K562 (cell line): ENCODE measurements around the gene INPP5K. TPM values are rescaled to one million over a fixed set of nuclear protein-coding genes. Genes with fewer than 3 reads are reported as not detected.

Experiments used
- CBFA2T3 ChIP-seq: fragments of 450-650 bp; IDR thresholded peaks from 2 replicates; pipeline ENCODE4 v1.6.1; 2017
- CBX1 ChIP-seq: sonication (generic); IDR thresholded peaks from 2 replicates; pipeline ENCODE4 v1.6.1; 2016; ENCODE audit warnings: antibody characterized with exemption, low read depth, mild to moderate bottlenecking
- CBX8 ChIP-seq: fragments of 200-600 bp; sonication (generic); IDR thresholded peaks from 2 replicates; pipeline ENCODE4 v1.6.1; 2012; ENCODE audit warnings: borderline replicate concordance, mixed run types, low read depth, mild to moderate bottlenecking, moderate library complexity, mixed read lengths, low read length, control low read depth, inconsistent platforms; ENCODE audit not compliant: poor library complexity, severe bottlenecking; ENCODE audit errors: extremely low read depth
- CTBP1 ChIP-seq: fragments of 450-650 bp; IDR thresholded peaks from 2 replicates; pipeline ENCODE4 v1.6.1; 2016; ENCODE audit warnings: borderline replicate concordance
- GABPA ChIP-seq: fragments of 200-800 bp; sonication (Bioruptor generic); conservative IDR thresholded peaks from 2 replicates; pipeline ENCODE4 v1.6.1; 2016; ENCODE audit warnings: low read depth, missing genetic modification characterization, missing compliant biosample characterization
- HMGN3 ChIP-seq: IDR thresholded peaks from 2 replicates; pipeline ENCODE4 v1.6.1; 2011; ENCODE audit warnings: borderline replicate concordance, low read depth, mild to moderate bottlenecking, mixed read lengths, low read length; ENCODE audit not compliant: insufficient read length; ENCODE audit errors: extremely low read depth
- KHSRP ChIP-seq: fragments of 450-650 bp; IDR thresholded peaks from 2 replicates; pipeline ENCODE4 v1.6.1; 2017
- MYC ChIP-seq, 2 experiments: fragments of 250-450 bp in 1 of 2; sonication (Bioruptor Pico) in 1 of 2; IDR thresholded peaks; 2 replicates each; pipeline versions ENCODE4 v1.5.1 to v1.6.1; 2012 to 2021; ENCODE audit warnings: low read depth in 2 of 2, borderline replicate concordance in 1 of 2, improper control_type of control experiment in 1 of 2, low read length in 1 of 2, mild to moderate bottlenecking in 1 of 2, moderate library complexity in 1 of 2
- PHF20 ChIP-seq: fragments of 450-650 bp; IDR thresholded peaks from 2 replicates; pipeline ENCODE4 v1.6.1; 2018; ENCODE audit not compliant: partially characterized antibody
- PRMT5 ChIP-seq: sonication (generic); formaldehyde crosslinking; IDR thresholded peaks from 2 replicates; pipeline ENCODE4 v1.5.0; 2020; ENCODE audit warnings: missing genetic modification reagents
- TCF3 ChIP-seq: sonication (generic); formaldehyde crosslinking; IDR thresholded peaks from 2 replicates; pipeline ENCODE4 v1.4.0; 2020; ENCODE audit warnings: mild to moderate bottlenecking, missing genetic modification reagents
- TOE1 ChIP-seq, 2 experiments: fragments of 450-650 bp in 1 of 2; sonication (generic) in 1 of 2; formaldehyde crosslinking in 1 of 2; IDR thresholded peaks; 2 replicates each; pipeline versions ENCODE4 v1.7.1 to v1.8.0; 2016 to 2022; ENCODE audit warnings: borderline replicate concordance in 2 of 2, mild to moderate bottlenecking in 2 of 2, antibody characterized with exemption in 1 of 2, inconsistent platforms in 1 of 2, low read depth in 1 of 2, missing genetic modification reagents in 1 of 2, moderate library complexity in 1 of 2
- YY1 ChIP-seq, 3 experiments: IDR thresholded peaks; 2 replicates each; pipeline ENCODE4 v1.6.1; 2011; ENCODE audit warnings: low read length in 2 of 3, mild to moderate bottlenecking in 2 of 3, moderate library complexity in 2 of 3, borderline replicate concordance in 1 of 3, control low read depth in 1 of 3, low read depth in 1 of 3; ENCODE audit not compliant: insufficient read depth in 3 of 3, insufficient replicate concordance in 2 of 3, control insufficient read depth in 1 of 3, insufficient read length in 1 of 3; ENCODE audit errors: extremely low read depth in 1 of 3
- ZNF133 ChIP-seq: fragments of 250-450 bp; sonication (Bioruptor Pico); IDR thresholded peaks from 2 replicates; pipeline ENCODE4 v1.4.0; 2020; ENCODE audit warnings: mild to moderate bottlenecking
- ZNF212 ChIP-seq: fragments of 450-650 bp; formaldehyde crosslinking; IDR thresholded peaks from 2 replicates; pipeline ENCODE4 v1.4.0; 2020; ENCODE audit warnings: mild to moderate bottlenecking
- polyA plus RNA-seq, 8 experiments: library from polyadenylated mRNA; depleted of rRNA in 4 of 8; stranded (reverse) in 5 of 8; unstranded in 3 of 8; fragments of >200 nt; fragmentation: Nextera tagmentation in 2 of 8; fragmentation: Illumina TruSeq in 1 of 8; extraction: Ambion mirVana in 2 of 8; extraction: Trizol in 1 of 8; gene quantifications; 2 replicates each; pipeline versions ENCODE4 v1.2.1 to v1.2.3, GENCODE V29; 2011 to 2014; ENCODE audit warnings: inconsistent platforms in 1 of 8, missing spikeins in 1 of 8
- total RNA-seq, 7 experiments: library from RNA; depleted of rRNA in 6 of 7; stranded (reverse); fragments of >200 nt in 6 of 7; fragmentation: Illumina TruSeq in 2 of 7; extraction: Trizol in 2 of 7; gene quantifications; 2 replicates each; pipeline versions ENCODE4 v1.2.1 to v1.2.3, GENCODE V29; 2011 to 2021; ENCODE audit warnings: low replicate concordance in 1 of 7
- TF ChIP-seq, protein P1 (sequence below), 2 experiments: IDR thresholded peaks; 2 replicates each; pipeline ENCODE4 v1.6.1; 2012; ENCODE audit warnings: improper control_type of control experiment in 2 of 2, low read depth in 2 of 2, low read length in 2 of 2, borderline replicate concordance in 1 of 2
- TF ChIP-seq, protein P2 (sequence below): fragments of 450-650 bp; IDR thresholded peaks from 2 replicates; pipeline ENCODE4 v1.6.1; 2016; ENCODE audit warnings: low read depth, mild to moderate bottlenecking, moderate library complexity
- TF ChIP-seq, protein P3 (sequence below): fragments of 250-450 bp; sonication (Bioruptor Pico); IDR thresholded peaks from 2 replicates; pipeline ENCODE4 v1.5.0; 2020; ENCODE audit warnings: mild to moderate bottlenecking
- TF ChIP-seq, protein P4 (sequence below): fragments of 250-450 bp; sonication (Bioruptor Pico); IDR thresholded peaks from 2 replicates; pipeline ENCODE4 v1.8.0; 2021; ENCODE audit warnings: borderline replicate concordance, mild to moderate bottlenecking, moderate library complexity; ENCODE audit not compliant: poor library complexity, severe bottlenecking

The INPP5K gene
- total and polyA plus RNA-seq, 9 of the 15 experiments (the other 6 are each of a cell fraction or from before 2014, with no cell fraction given): 0.63 to 15.1 (median 10.1) TPM

DNA sequence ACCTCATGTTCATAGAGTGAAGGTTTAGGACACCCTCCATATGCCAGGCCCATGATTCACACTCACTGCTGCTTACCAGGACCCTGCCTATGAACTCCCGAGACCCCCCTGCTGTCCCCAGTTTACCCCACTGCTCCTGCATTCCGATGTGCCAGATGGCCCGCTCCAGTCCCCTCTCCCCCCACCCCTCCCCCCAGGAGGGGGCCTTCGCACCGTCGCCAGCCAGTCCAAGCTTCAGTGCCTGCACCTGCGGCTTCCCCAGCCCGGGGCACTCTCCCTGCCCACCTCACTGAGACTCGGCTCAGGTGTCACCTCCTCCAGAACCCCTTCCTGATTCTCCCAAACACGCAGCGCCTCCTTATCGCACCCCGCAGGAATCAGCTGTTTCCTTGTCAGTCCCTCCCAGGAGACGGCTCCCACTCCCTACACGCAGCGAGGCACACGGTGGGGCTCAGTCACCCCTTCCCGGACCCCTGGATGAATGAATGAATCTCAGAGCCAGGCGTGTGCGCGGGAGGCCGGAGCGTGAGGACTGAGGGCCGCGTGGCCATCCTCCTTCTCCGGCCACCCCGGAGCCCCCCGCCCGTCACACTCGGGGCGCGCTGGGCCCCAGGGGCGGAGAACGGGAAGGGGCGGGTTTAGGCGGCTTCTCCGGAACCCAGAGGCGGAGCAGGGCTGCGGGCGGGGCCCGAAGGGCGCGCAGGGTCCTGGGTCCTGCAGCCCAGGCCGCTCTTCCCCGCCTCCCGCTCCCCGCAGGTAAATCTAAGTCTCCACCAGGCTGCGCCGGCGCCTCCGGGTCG, 25.6 kb downstream of the INPP5K start (continued):
- TF ChIP-seq, protein P1, sequence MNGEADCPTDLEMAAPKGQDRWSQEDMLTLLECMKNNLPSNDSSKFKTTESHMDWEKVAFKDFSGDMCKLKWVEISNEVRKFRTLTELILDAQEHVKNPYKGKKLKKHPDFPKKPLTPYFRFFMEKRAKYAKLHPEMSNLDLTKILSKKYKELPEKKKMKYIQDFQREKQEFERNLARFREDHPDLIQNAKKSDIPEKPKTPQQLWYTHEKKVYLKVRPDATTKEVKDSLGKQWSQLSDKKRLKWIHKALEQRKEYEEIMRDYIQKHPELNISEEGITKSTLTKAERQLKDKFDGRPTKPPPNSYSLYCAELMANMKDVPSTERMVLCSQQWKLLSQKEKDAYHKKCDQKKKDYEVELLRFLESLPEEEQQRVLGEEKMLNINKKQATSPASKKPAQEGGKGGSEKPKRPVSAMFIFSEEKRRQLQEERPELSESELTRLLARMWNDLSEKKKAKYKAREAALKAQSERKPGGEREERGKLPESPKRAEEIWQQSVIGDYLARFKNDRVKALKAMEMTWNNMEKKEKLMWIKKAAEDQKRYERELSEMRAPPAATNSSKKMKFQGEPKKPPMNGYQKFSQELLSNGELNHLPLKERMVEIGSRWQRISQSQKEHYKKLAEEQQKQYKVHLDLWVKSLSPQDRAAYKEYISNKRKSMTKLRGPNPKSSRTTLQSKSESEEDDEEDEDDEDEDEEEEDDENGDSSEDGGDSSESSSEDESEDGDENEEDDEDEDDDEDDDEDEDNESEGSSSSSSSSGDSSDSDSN (IDR thresholded peaks at IDR 0.05; ENCODE audit: borderline replicate concordance in 1 of 2, low read depth in 2 of 2, low read length in 2 of 2): 0 out of 4 replicates have a peak, but pooled peaks of 1 of the 2 experiments have one; percentile 46
- TF ChIP-seq ZNF212 (CRISPR knock-in tag) (no peak), YY1 (IDR thresholded peaks at IDR 0.05; ENCODE audit: borderline replicate concordance in 1 of 3, control insufficient read depth in 1 of 3, extremely low read depth in 1 of 3, insufficient read depth in 3 of 3, insufficient read length in 1 of 3, insufficient replicate concordance in 2 of 3, low read depth in 1 of 3, low read length in 2 of 3) (peak in 1 of 3 experiments; percentile 11), PRMT5 (CRISPR knock-in tag) (no peak), GABPA (peak; percentile 70), KHSRP (no peak), PHF20 (peak; percentile 34), CBFA2T3 (peak; percentile 96), CBX1 (0 out of 2 replicates have a peak, but pooled peaks have one; percentile 30), CTBP1 (peak; percentile 69; the same call in 1 of the 2 replicates), MYC (IDR thresholded peaks at IDR 0.05; ENCODE audit: low read depth, low read length) (peak; percentile 62), MYC (CRISPR knock-in tag; IDR thresholded peaks at IDR 0.05; ENCODE audit: borderline replicate concordance, low read depth) (no peak), CBX8 (no peak), ZNF133 (CRISPR knock-in tag) (no peak), TCF3 (peak; percentile 95), HMGN3 (peak; percentile 38), TOE1 (IDR thresholded peaks at IDR 0.05; ENCODE audit: borderline replicate concordance) (peak; percentile 33; the same call in 1 of the 2 replicates), TOE1 (CRISPR knock-in tag; IDR thresholded peaks at IDR 0.05; ENCODE audit: borderline replicate concordance, low read depth) (no peak)
- TF ChIP-seq, protein P2, sequence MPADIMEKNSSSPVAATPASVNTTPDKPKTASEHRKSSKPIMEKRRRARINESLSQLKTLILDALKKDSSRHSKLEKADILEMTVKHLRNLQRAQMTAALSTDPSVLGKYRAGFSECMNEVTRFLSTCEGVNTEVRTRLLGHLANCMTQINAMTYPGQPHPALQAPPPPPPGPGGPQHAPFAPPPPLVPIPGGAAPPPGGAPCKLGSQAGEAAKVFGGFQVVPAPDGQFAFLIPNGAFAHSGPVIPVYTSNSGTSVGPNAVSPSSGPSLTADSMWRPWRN: peak; percentile 43; the same call in 1 of the 2 replicates
- TF ChIP-seq, protein P3, sequence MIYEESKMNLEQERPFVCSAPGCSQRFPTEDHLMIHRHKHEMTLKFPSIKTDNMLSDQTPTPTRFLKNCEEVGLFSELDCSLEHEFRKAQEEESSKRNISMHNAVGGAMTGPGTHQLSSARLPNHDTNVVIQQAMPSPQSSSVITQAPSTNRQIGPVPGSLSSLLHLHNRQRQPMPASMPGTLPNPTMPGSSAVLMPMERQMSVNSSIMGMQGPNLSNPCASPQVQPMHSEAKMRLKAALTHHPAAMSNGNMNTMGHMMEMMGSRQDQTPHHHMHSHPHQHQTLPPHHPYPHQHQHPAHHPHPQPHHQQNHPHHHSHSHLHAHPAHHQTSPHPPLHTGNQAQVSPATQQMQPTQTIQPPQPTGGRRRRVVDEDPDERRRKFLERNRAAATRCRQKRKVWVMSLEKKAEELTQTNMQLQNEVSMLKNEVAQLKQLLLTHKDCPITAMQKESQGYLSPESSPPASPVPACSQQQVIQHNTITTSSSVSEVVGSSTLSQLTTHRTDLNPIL (CRISPR knock-in tag): no peak
- TF ChIP-seq, protein P4, sequence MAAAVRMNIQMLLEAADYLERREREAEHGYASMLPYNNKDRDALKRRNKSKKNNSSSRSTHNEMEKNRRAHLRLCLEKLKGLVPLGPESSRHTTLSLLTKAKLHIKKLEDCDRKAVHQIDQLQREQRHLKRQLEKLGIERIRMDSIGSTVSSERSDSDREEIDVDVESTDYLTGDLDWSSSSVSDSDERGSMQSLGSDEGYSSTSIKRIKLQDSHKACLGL (CRISPR knock-in tag): no peak
